ENCODE results near the gene PTPRE. TPM values are rescaled to one million over a fixed set of nuclear protein-coding genes. Genes with fewer than 3 reads are reported as not detected.

The PTPRE gene
- total RNA-seq, 1 donor from 2014 or later = 1.2 TPM

DNA sequence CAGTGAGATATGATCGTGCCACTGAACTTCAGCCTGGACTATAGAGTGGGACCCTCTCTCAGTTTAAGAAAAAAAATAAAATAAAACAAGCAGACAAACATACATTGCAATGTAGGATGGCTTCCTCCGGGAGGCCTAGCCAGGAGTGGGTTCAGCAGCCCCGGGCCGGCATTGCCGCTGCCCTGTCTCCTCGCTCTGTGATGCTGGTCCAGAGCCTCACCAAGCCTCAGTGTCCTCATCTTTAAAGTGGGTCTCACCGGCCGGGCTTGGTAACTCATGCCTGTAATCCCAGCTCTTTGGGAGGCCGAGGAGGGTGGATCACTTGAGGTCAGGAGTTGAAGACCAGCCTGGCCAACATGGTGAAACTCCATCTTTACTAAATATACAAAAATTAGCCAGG is 71.6 kb downstream of the PTPRE start:
- Mint-ChIP-seq H3K36me3 (ENCODE audit: unreplicated experiment) (peaks cover 1% of the 10 kb centered on the region), H3K4me1 (ENCODE audit: unreplicated experiment) (peaks cover 16% of the 10 kb centered on the region), H3K27ac (ENCODE audit: unreplicated experiment) (no peak overlapping the region), H3K4me3 (ENCODE audit: unreplicated experiment) (no peak overlapping the region), H3K27me3 (ENCODE audit: unreplicated experiment) (no peaks in the 10 kb centered on the region), H3K9me3 (ENCODE audit: unreplicated experiment) (peaks cover 4% of the 10 kb centered on the region)
- no peak for DNase-seq (ENCODE audit: extremely low spot score, unreplicated experiment)
- TF ChIP-seq, protein P1, sequence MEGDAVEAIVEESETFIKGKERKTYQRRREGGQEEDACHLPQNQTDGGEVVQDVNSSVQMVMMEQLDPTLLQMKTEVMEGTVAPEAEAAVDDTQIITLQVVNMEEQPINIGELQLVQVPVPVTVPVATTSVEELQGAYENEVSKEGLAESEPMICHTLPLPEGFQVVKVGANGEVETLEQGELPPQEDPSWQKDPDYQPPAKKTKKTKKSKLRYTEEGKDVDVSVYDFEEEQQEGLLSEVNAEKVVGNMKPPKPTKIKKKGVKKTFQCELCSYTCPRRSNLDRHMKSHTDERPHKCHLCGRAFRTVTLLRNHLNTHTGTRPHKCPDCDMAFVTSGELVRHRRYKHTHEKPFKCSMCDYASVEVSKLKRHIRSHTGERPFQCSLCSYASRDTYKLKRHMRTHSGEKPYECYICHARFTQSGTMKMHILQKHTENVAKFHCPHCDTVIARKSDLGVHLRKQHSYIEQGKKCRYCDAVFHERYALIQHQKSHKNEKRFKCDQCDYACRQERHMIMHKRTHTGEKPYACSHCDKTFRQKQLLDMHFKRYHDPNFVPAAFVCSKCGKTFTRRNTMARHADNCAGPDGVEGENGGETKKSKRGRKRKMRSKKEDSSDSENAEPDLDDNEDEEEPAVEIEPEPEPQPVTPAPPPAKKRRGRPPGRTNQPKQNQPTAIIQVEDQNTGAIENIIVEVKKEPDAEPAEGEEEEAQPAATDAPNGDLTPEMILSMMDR (IDR thresholded peaks at IDR 0.05) = no peak

DNA sequence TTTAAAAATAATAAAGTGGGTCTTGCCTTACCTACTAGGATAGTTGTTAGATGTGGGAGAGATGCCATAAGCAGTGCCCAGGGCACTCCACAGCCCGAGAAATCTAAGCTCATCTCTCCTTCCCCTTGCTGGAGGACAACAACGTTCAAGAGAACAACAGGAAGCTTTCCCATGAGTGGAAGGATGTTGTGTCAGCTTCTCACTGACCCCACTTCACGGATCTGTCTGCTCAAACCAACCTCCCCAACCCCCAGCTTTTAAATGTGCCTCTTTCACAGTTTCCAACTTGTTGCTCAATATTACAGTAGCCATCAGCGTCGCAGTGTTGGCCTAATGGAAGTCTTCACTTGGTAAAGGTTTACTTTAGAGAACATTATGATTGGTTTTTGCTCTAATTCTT is 72.1 kb downstream of the PTPRE start:
- Mint-ChIP-seq H3K27ac (ENCODE audit: unreplicated experiment) (no peak overlapping the region), H3K4me1 (ENCODE audit: unreplicated experiment) (peaks cover 16% of the 10 kb centered on the region), H3K36me3 (ENCODE audit: unreplicated experiment) (peaks cover 1% of the 10 kb centered on the region), H3K27me3 (ENCODE audit: unreplicated experiment) (no peaks in the 10 kb centered on the region), H3K4me3 (ENCODE audit: unreplicated experiment) (no peak overlapping the region), H3K9me3 (ENCODE audit: unreplicated experiment) (peaks cover 4% of the 10 kb centered on the region)
- TF ChIP-seq, protein P1 (IDR thresholded peaks at IDR 0.05) = no peak
- DNase-seq (ENCODE audit: extremely low spot score, unreplicated experiment) = no peak

DNA sequence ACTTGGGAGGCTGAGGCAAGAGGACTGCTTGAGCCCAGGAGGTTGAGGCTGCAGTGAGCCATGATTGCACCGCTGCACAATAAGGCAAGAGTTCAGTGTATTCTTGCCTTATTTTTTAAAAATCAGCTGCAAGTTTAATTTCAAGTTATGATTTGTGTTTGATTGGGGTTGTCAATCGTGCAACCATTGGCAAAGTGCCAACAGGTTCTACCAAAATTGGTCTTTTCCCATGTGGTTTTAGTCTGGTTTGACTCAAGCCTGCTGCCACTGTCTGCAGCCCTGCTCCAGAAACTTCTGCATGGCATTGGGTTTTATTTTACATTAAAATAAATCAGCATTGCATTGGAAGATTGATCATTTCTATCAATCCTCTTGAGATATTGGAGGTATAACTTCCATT is 72.7 kb downstream of the PTPRE start:
- H3K27me3 Mint-ChIP-seq (ENCODE audit: unreplicated experiment) = no peaks in the 10 kb centered on the region
- H3K4me1 Mint-ChIP-seq (ENCODE audit: unreplicated experiment) = peaks cover 16% of the 10 kb centered on the region
- H3K27ac Mint-ChIP-seq (ENCODE audit: unreplicated experiment) = no peak overlapping the region
- H3K9me3 Mint-ChIP-seq (ENCODE audit: unreplicated experiment) = peaks cover 4% of the 10 kb centered on the region
- H3K4me3 Mint-ChIP-seq (ENCODE audit: unreplicated experiment) = no peak overlapping the region
- H3K36me3 Mint-ChIP-seq (ENCODE audit: unreplicated experiment) = peaks cover 1% of the 10 kb centered on the region
- TF ChIP-seq, protein P1 (IDR thresholded peaks at IDR 0.05) = no peak
- no peak for DNase-seq (ENCODE audit: extremely low spot score, unreplicated experiment)

DNA sequence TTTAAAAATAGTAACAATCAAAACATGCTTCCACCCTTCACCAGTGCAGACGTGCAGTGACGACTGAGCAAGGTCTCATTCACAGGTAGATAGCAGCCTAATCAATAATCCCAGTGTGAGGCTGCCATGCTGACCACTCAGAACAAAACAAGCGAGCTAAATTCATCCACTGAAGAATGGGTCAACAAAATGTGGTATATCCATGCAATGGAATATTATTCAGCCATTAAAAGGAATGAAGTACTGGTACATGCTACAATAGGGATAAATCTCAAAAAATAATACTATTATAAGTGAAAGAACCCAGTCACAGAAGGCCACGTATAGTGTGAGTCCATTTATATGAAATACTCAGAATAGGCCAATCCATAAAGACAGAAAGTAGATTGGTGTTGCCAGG is 74.0 kb downstream of the PTPRE start:
- TF ChIP-seq, protein P1 (IDR thresholded peaks at IDR 0.05) = no peak
- Mint-ChIP-seq H3K27ac (ENCODE audit: unreplicated experiment) (no peak overlapping the region), H3K36me3 (ENCODE audit: unreplicated experiment) (peaks cover 1% of the 10 kb centered on the region), H3K4me3 (ENCODE audit: unreplicated experiment) (no peak overlapping the region), H3K9me3 (ENCODE audit: unreplicated experiment) (peaks cover 4% of the 10 kb centered on the region), H3K4me1 (ENCODE audit: unreplicated experiment) (peaks cover 16% of the 10 kb centered on the region), H3K27me3 (ENCODE audit: unreplicated experiment) (no peaks in the 10 kb centered on the region)
- no peak for DNase-seq (ENCODE audit: extremely low spot score, unreplicated experiment)

DNA sequence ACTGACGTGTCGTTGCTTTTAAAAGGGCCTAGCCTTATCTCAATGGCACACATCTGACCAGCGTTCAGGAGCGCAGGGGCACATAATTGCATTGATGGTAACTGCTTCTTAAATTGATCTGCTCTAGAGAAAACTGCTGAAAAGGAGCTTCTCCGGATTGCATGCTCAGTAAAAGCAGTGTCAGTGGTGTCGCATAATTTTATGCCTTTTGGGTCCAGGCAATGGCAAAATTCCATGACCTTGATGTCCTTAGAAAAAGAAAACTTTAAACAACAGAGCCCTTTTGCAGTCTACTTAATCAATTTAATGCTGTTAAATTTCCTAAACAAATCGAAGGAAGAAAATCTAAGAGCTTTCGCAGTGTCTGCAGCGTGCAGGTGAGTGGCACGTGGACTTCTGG is 75.7 kb downstream of the PTPRE start:
- peaks cover 4% of the 10 kb centered on the region for H3K9me3 Mint-ChIP-seq (ENCODE audit: unreplicated experiment)

More for the DNA sequence above, 75.7 kb downstream of the PTPRE start:
- DNase-seq (ENCODE audit: extremely low spot score, unreplicated experiment) = no peak
- Mint-ChIP-seq H3K27ac (ENCODE audit: unreplicated experiment) (no peak overlapping the region), H3K36me3 (ENCODE audit: unreplicated experiment) (peaks cover 1% of the 10 kb centered on the region), H3K4me1 (ENCODE audit: unreplicated experiment) (peaks cover 6% of the 10 kb centered on the region), H3K4me3 (ENCODE audit: unreplicated experiment) (no peak overlapping the region), H3K27me3 (ENCODE audit: unreplicated experiment) (no peaks in the 10 kb centered on the region)
- TF ChIP-seq, protein P1 (IDR thresholded peaks at IDR 0.05) = no peak

Measured in osteocyte (in vitro differentiated cells).